AG08396 (cell line): Measurements from ENCODE around the gene CAMK2B.

ENCODE experiments used
- DNase-seq: peaks from one replicate; pipeline ENCODE4 v3.0.0; 2012; ENCODE audit warnings: low spot score, mixed read lengths

Gene CAMK2B

DNA sequence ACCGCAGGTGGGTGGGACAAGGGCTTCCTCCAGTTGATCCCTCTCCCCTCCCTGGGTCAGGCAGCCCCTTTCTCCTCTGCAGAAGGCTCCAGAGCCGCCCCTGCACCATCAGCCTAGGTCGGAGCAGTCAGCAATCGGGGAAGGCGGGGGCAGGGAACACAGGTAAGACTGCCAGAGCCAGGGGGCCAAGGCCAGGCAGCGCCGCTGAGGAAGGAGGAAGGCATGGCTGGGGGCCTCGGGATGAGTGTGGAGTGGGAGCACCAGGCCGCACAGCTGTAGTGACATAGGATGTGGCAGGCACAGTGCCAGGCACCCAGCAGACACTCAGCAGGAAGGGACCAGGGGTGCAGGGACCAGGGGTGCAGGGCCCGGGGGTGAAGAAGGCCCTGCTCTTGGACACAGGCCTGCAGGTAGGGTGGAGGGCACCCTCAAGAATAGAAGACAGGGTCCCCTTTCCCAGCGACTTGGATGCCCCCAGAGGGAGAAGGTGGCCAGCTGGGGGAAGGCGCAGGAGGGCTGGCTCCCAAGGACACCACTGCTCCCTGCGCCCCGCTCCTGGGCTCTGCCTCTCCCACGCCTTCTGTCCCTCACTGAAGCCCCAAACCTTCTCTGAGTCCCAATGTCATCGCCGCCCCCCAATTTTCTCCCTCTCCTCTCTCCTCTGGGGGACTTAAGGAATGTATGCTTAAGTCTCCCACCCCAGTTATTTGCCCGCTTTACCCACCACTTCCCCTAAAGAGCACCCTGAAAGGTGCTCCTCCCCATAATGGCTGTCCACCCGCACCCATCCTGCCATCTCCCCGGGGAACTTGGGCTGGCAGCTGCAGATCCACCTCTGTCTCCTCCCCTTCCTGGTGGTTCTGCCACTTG lies 38.5 kb downstream of the CAMK2B start:
- no peak for DNase-seq

DNA sequence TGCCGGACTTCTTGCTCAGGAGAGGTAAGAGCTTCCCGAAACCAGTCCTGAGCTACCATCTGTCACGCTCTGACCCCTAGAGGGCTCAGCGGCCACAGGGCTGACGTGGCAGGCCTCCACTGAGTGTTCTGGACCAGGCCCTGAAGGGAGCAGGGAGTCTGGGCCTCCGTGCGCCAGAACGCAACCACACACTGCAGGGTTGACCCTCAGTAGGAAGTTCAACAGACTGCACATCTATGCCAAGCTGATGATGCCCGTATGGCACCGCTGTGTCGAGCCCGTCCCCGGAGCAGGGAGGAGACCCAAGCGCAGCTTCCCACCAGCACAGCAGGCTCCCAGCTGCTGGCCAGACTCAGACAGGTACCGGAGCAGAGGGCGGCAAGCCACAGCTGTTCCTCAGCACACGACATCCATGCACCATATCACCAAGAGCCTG lies 39.2 kb downstream of the CAMK2B start:
- no peak for DNase-seq

DNA sequence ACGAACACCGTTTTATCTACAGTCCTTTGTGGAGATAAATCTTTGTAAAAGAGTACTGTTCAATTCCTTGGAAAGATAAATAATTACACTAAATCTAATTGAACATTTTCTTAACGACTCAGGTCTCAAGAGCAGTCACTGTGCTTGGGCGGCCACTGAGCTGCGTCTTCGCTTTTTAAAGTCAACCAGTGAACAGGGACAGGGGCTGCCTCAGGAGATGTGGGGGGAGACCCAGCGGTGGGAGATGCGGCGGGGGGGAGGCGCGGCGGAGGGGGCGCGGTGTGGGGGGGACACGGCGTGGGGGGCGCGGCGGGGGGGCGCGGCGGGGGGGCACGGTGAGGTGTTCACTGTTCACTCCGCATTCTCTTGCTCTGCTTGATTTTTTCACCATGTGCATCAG lies 39.8 kb downstream of the CAMK2B start:
- no peak for DNase-seq

DNA sequence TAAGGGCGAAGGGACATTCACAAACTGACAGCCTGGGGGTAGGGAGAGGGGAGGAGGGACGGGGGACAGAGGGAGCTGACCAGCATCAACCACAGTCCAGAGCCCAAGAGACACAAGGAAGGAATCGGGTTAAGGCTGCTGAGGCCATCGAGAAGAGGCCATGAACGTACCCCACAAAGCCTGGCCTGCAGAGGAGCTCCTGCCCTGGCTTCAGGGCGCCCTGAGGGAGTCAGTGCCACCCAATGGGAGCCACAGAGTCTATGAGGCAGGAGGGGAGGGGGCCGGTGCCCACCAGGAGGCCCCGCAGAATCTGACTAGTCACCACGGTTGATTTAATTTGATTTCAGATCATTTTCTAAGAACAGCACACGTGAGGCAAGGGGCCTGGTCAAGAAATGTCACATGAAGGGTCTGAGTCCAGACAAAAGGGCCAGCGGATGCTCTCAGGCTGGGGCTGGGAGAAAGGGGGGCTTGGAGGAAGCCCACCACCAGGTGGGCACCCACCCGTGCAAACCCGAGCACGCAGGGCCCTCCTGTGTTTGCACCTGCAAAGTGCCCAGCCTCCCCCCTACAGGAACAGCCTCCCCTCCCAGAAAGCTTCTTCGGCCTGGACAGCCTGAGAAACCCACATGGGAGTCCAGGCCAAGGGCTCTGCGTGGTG lies 40.4 kb downstream of the CAMK2B start:
- no peak for DNase-seq

DNA sequence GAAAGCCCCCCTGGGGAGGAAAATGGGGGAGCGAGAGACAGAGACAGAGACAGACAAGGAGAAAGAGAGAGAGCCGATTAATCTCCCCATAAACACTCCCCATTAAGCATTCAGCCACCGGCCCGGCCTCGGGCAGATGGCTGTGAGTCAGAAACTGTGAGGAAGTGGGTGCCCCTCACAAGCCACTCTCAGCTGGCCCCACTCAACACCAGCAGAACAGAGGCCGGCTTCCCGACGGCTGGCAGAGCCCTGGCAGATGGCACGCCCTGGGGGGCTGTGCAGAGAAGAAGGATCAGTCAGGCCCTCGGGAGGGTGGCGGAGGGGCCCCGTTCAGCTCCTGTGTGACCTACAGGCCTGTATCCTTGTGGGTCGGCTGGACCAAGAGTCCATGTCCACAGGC lies 41.2 kb downstream of the CAMK2B start:
- DNase-seq = no peak

DNA sequence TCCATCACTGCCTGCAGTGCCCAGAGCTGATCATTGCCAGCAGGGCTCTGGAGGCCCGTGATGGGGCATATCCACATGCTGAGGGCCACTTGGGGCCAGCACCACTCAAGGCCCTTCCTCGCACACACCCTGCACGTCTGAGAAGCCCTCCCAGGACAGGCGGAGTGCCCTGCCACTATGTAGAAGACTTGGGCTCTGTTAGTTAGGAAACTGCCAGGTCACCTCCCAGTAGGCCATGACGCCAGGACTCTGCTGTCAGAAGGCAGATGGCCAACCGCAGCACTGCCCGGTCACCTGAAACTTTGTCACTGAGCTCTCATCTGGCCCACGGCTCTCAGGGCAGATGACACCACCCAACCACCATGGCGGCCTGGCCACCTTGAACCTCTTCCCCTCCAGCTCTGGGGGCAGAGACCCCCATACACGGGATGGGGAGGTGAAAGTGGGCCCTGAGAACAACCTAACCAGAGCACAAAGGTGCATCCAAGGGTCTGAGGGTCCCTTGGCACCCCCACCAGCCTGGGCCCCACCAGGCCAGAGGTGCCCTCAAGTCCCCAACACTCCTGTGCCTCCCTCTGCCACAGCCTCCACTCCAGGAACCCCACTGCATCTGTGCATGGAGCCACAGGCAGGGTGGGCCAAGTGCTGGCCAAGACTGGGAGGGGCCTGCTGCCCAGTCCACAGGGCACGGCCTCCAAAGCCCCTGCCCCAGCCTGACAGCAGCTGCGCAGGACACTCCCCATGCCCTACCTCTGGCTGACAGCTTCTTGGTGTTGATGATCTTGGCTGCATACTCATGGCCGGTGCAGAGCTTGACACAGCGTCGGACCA lies 41.8 kb downstream of the CAMK2B start:
- no peak for DNase-seq

DNA sequence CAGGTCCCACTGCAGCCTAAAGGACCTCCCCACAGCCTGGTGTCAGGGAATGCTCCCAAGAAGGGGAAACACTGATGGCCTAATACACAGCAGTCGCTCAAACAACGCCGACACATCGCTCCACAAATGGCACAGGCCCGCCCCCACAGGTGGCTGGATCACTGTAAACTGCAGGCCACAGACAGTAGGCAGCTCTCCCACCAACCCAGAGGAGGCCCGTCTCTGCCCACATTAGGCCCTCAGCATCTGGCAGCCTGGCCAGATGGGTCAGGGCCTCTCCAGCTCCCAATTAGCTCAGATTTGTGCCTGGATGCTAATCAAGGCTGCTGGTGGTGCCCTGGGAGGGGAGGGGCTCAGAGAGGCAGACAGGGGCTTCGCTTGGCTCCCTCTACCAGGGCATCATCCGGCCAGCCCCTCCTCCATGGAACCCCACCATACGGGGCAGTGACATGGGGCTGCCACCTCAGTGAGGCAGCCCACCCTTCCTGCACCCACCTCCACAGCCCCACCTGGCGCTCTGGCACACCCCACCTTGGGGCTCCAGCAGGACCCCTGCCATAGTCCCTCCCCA lies 42.7 kb downstream of the CAMK2B start:
- DNase-seq = no peak

DNA sequence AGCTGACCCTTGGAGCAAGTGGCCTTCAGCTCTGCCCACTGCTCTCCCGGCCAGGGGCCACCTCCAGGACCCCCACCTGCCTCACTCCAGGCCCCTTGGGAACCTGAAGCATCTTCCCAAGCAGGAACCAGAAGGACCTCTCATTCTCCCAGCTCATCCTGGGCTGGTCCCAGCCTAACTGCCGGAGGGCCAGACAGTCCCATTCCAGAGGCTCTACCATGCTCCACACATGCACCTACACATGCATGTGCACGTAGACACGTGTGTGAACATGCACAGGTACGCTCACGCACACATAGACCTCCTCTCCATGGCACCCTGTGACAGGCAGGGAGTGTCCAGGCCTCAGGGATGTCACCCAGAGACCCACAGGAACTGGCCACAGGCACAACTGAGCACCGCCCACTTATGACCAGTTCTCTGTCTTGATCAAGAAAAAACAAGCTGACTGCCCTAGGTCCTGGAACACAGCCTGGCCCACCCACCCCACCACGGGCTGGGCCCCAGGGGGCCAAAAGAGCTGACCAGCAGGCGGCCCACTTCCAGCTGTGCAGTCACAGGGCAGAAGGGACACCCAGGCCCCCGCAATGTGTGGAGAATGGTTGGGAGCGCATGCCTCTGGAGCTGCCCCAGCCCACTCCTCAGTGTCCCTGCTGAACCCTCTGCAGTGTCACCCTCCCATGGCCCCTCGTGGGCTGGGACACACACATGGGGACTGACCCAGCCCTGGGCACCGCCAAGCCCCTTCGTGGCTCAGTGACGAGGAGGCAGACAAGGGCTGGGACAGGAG lies 43.4 kb downstream of the CAMK2B start:
- DNase-seq = no peak

DNA sequence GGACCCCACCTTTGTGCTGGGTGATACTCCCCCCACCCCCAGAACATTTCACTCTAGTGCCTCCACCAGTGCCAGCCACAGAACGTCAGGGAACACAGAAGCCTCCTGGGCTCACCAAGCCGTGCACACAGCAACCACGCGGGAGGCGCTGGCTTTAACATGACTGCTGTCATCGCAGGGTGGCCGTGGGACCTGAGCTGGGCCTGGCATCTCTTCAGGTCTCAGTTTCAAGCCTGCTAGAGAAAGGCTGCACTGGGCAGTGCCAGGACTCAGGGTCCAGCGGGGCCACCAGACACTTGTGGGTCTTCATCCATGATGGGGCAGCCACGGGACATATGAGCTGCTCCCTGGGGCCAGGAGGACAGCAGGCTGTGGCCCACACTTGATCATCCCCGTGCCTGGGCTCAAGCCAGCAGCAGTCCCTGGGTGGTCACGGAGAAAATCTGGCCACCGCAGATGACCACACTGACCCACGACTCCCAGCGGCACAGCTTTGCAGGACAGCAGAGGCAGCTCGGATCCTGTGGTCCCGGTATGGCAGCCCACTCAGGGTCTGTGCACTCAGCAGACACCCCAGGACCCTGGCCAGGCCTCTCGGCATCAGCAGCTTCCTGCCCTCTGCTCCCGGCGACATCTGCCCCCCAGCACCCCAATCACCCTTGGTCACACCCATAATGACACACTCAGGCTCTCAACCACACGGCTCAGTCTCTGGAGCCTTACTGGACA lies 44.2 kb downstream of the CAMK2B start:
- no peak for DNase-seq

DNA sequence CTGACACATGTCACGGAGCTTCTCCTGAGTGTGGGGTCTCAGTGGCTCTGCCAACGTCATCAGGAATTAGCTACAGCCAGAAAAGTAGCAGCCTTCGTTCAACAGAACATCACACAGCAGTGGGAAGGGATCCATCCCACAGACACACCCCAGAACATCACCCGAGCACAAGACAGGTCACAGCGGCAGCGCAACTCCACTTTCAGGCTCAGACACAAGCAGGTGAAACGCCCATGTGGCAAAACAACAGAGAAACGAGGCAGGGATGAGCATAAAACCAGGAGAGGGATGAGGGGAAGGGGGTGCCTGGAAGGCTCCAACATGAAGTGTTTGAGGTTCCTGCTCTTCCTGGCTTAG lies 44.8 kb downstream of the CAMK2B start:
- no peak for DNase-seq

DNA sequence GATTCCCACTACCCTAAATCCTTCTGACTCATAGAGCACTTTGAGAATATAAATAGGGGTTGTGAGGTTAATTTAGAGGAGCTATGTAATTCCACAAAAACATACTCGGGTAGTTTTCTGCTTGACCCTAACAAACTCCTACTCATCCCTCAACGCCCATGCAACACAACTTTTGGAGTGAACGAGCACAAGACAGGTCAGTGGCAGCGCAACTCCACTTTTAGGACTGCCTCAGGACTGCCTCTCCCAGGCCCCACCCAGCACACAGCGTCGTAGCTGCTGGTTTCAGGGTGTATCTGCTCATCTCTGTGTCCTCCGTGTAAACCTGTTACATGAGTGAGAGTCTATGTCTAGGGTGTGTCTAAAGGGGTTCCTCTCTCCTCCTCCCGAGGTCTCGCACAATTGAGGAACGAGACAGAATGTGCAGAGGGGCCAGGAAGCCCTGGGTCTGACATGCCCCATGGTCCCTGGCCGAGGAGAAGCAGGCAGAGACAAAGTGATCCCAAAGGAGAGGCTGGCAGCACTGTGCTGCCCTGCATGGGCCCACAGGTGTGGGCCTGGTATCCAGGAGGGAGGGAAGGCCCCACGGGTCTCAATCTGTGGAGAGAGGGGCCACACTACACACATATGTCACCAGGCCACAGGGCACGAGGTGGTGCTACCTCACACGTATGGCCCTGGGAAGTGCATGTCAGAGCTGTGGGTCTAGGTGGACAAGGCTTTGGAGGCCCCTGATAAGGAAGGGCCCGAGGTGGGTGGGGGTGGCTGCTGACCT lies 45.5 kb downstream of the CAMK2B start:
- DNase-seq = no peak

DNA sequence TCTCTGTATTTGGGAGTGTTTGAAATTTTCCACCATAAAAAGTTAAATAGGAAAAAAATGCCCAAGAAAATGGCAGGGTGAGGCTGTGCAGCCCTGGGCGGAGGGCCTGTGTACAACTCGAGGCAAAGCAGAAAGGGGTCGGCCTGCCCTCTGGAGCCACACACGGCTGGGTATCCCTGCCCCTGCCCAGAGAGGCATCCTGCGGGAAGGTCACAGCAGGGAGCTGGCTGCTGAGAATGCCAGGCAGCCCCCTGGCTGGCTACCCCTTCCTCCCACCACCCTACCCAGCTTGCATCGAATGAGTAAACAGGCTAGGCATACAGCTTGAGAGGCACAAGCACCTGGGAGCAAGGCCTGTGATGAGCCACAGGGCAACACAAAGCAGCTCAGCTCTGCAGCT lies 46.1 kb downstream of the CAMK2B start:
- no peak for DNase-seq

DNA sequence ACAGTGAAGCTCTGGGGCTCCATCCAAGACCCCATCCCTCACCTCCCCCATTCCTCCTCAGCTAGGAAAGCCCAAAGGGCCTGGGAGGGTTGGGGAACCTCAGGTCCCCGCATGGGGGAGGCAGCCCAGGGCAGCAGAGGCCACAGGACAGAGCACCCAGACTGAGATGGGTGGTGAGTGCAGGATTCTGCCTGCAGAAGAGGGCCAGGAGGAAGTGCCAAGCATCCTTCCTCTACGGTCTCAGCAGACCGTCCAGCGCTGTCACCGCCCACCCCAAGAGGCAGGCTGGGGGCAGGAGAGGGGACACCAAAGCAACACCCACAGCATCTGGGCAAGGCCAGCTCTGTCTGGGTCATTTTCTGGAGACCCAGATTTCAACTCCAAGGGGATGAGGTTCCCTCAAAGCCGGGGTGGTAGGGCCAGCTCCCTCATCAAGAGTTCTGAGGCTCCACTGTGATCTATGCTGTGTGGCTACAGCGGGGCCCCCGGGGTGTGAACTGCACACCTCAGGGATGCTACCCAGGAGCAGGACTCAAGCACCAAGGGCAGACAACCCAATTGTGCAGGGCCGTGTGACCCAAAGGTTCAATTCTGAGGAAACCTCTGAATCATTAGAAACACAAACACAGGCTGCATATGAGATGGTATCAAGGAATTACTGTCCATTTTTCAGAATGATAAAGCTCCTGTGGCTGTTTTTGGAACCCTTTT lies 46.8 kb downstream of the CAMK2B start:
- DNase-seq = peak; percentile 48

DNA sequence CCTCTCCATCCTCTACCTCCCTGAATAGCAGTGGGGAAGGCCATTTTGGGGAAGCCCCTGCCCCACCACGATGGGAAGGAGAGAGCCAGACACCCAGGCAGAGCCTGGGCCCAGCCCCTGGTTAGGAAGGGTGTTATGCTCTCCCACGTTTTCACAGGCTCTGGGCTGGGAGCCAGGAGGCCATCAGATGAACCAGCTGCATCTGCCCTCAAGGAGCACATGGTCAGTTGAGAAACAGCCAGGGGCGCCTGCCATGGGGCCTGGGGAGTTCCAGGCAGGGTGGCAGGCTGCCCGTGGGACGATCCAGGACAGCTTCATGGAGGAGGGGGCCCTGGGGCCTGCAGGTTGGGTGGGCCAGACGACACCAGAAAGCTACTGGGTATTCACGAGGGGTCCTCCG lies 47.5 kb downstream of the CAMK2B start:
- DNase-seq = no peak

DNA sequence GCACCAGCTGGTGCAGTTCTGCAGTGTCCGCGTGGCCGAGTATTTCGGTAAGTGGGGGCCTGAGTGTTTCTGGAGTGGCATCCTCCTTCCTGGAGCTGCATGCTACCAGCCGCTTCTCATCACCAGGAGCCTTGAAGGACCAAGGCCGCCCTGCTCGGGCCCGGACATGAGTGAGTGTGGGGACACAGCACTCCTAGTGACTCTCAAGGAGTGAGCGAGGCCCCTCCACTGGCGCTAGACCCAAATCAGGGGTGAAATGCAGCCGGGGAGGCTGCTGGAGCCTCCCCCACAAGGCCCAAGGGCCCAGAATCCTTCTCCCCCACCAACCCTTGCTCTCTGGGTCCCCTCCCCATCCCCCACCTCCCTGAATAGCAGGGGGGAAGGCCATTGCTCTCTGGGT lies 48.0 kb downstream of the CAMK2B start:
- no peak for DNase-seq

DNA sequence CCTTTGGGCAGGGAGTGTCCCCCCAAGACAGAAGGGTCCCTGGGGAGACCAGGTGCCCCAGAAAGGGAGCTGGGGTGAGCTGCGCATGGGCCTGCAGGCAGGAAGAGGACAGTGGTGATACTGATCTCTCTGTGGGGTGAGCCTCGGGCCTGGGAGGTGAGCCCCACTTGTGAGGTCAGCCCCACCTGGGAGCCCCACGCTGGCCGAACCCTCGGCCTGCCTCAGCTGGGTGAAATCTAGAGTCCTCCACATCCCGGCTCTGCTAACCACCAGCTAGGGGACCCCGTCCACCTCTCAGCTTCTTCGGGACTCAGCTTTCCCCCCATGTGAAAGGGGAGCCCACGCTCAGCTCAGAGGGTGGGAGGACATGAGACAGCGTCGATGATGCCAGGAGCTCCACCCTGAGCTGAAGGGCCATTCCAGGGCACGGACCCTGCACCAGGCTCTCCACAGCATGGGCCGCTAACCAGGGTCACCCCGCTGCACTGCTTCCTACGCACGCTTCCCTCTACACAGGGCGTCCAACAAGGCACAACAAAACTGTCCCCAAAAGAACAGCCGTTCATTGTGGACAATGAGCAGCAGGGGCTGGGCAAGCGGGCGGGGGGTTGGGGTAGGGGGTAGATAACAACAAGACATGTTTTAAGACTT lies 48.7 kb downstream of the CAMK2B start:
- no peak for DNase-seq

DNA sequence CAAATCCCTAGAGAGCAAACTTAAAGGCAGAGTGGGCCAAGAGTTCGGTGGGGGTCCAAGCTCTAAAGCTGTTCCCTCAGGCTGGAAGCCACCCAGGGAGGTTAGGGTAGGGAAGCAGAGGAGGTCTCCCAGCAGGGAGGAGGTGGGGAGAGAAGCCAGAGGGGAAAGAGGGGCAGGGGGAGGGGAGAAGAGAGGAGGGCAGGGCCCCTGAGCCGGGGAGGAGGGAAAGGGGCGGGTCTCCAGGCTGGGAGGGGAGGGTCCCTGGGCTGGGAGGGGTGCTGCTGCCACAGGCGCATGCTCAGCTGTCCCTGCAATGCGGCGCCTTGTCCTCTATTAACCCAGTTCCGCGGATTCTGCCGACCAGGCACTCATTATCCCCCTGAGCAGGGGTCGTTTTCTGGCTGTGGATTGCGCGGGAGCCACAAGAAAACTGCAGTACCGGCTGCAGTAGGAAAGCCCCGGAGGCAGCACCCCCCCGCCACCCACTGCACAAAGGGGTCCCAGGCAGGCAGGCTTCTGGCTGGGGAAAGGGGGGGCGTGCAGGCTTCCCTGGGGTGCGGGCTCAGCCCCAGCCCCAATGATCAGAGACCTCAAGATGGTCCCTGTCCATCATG lies 49.3 kb downstream of the CAMK2B start:
- no peak for DNase-seq

DNA sequence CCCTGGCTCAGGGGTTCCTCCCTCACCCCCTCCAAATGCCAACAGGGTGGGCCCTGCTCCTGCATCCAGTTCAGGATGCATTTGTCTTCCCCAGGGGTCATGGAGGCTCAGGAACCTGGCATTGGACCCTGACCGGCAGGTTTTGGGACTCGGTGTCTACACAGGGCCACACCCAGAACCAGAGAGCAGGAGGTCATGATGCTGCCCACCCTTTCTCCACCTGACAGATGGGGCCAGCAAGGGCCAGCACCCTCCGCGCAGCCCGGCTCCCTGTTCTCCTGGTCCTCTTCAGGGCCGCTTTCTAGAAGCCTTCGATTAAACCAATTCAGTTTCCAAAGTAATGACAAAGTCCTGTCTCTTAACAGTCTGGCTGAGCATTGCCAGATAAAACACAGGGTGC lies 50.2 kb downstream of the CAMK2B start:
- DNase-seq = no peak

DNA sequence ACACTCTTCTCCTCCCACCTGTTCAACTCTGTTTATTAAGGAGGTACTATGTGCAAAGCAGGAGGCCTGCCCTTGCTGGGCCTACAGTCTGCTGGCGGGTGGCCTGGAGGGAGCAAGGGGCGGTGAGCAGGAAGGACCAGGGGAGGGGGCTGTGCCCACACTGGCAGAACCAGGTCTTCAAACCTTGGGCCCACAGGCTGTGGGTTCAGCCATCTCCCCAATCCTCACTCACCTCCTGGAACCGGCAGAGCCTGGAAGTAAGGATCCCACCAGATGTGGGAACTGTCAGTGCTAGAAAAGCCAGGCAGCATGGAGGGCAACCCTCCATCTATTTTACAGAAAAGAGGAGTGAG lies 50.8 kb downstream of the CAMK2B start:
- no peak for DNase-seq
